Natural killer cell (primary cell): ENCODE measurements around the gene FAT3. TPM values are rescaled to one million over a fixed set of nuclear protein-coding genes. Genes with fewer than 3 reads are reported as not detected.

ENCODE experiments used
- ATAC-seq, 3 donors: fragments of 150-1000 bp in 2 of 3; fragments of 200-7000 bp in 1 of 3; cut with Tn5 transposase; 1 replicate in 1 of 3; 2 replicates in 2 of 3; pipeline ENCODE4 v1.10.0; 2021; ENCODE audit warnings: mild to moderate bottlenecking in 2 of 3, moderate library complexity in 2 of 3
- DNase-seq, 2 donors: peaks; one replicate each; pipeline versions ENCODE4 v3.0.0 to v3.0.0-alpha.2; 2013 to 2021; ENCODE audit warnings: mixed read lengths in 1 of 2
- H3K27ac ChIP-seq: one replicate; pipeline ENCODE4 v1.5.1; 2013; ENCODE audit warnings: mild to moderate bottlenecking, low read length
- H3K27me3 ChIP-seq: one replicate; pipeline ENCODE4 v1.6.1; 2013; ENCODE audit warnings: low read length; ENCODE audit not compliant: control insufficient read depth, insufficient read depth
- H3K36me3 ChIP-seq: one replicate; pipeline ENCODE4 v1.6.1; 2013; ENCODE audit warnings: low read length; ENCODE audit not compliant: control insufficient read depth, insufficient read depth
- H3K4me1 ChIP-seq: one replicate; pipeline ENCODE4 v1.6.1; 2013; ENCODE audit warnings: low read length; ENCODE audit not compliant: control insufficient read depth, insufficient read depth
- H3K4me3 ChIP-seq: one replicate; pipeline ENCODE4 v1.5.1; 2013; ENCODE audit warnings: low read length
- H3K9me3 ChIP-seq: one replicate; pipeline ENCODE4 v1.6.1; 2013; ENCODE audit warnings: low read length; ENCODE audit not compliant: control insufficient read depth, insufficient read depth
- H3K27ac Mint-ChIP-seq, 2 donors: one replicate each; pipeline ENCODE4 v1.8.0; 2022; ENCODE audit warnings: mild to moderate bottlenecking in 2 of 2, mixed read lengths in 2 of 2, moderate library complexity in 1 of 2
- H3K27me3 Mint-ChIP-seq, 2 donors: one replicate each; pipeline ENCODE4 v1.8.0; 2022; ENCODE audit warnings: low read depth in 2 of 2, mixed read lengths in 2 of 2
- H3K36me3 Mint-ChIP-seq: one replicate; pipeline ENCODE4 v1.8.0; 2022; ENCODE audit warnings: mixed read lengths
- H3K4me1 Mint-ChIP-seq, 2 donors: one replicate each; pipeline ENCODE4 v1.8.0; 2022; ENCODE audit warnings: mixed read lengths in 2 of 2
- H3K4me3 Mint-ChIP-seq: one replicate; pipeline ENCODE4 v1.8.0; 2022; ENCODE audit warnings: mild to moderate bottlenecking, moderate library complexity, mixed read lengths
- H3K9me3 Mint-ChIP-seq, 2 donors: one replicate each; pipeline ENCODE4 v1.8.0; 2022; ENCODE audit warnings: mixed read lengths in 2 of 2
- WGBS: methylation state at CpG from one replicate; pipeline ENCODE4 v1.1.7; 2013; ENCODE audit warnings: missing lambda C conversion rate; ENCODE audit not compliant: insufficient coverage; 5-methylcytosine and 5-hydroxymethylcytosine counted together
- intact Hi-C: fragments of 100-400 bp; cut with micrococcal nuclease; formaldehyde crosslinking; loops from one replicate; pipeline ENCODE4 v1.14.2; 2022
- total RNA-seq, 4 donors: library from RNA; stranded (reverse); fragments of 120-200 nt in 1 of 4; gene quantifications; one replicate each; pipeline versions ENCODE4 v1.2.3 to v1.2.4, GENCODE V29; 2013 to 2022
- TF ChIP-seq, protein P1 (sequence below): fragments of 200-600 bp; IDR thresholded peaks from one replicate; pipeline ENCODE4 v1.8.0; 2022; ENCODE audit warnings: antibody characterized with exemption

The FAT3 gene
- total RNA-seq, 3 donors from 2014 or later (not counting 1 experiment from before 2014, with no cell fraction given), result not detected

DNA sequence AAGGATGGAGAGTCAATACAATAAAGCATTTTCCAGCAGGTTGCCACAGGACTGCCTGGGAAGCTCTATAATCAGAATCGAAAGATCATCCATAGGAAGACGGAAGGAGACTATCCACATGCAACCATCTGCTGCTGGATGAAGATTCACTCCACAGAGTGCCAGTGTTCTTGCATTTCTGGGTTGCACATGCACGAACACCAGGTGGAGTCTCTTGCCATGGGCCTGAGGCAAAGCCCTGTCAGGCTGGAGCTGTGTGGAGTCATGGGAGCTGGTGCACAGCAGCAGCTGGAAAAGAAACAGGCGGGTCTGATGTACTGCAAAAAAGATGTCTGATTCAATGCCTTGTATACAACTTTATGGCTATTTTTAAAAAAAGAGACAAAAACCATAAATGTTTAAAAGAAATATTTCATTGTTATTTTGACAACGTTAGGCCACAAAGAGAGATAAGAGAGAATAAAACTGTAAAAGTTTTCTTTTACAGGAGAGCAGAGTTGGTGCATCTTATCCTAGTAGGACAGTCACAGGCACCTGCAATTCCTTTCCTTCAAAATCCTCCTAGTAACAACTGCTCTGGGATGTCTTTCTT lies 12.9 kb upstream of the FAT3 start:
- peaks cover 5 to 12% of the 10 kb centered on the region in 2 donors for H3K9me3 Mint-ChIP-seq
- 80% methylated on average over 4 of the region's 5 CpGs for WGBS
- H3K27ac ChIP-seq, result no peak overlapping the region
- H3K4me3 Mint-ChIP-seq, result no peak overlapping the region
- intact Hi-C loops, result no loop called here
- H3K27me3 Mint-ChIP-seq, result no peaks in the 10 kb centered on the region
- no peaks in the 10 kb centered on the region for H3K27me3 ChIP-seq
- DNase-seq (no peak), ATAC-seq (no peak)
- no peaks in the 10 kb centered on the region for H3K4me1 ChIP-seq
- H3K9me3 ChIP-seq, result no peaks in the 10 kb centered on the region
- no peaks in the 10 kb centered on the region for H3K4me1 Mint-ChIP-seq
- TF ChIP-seq, protein P1, sequence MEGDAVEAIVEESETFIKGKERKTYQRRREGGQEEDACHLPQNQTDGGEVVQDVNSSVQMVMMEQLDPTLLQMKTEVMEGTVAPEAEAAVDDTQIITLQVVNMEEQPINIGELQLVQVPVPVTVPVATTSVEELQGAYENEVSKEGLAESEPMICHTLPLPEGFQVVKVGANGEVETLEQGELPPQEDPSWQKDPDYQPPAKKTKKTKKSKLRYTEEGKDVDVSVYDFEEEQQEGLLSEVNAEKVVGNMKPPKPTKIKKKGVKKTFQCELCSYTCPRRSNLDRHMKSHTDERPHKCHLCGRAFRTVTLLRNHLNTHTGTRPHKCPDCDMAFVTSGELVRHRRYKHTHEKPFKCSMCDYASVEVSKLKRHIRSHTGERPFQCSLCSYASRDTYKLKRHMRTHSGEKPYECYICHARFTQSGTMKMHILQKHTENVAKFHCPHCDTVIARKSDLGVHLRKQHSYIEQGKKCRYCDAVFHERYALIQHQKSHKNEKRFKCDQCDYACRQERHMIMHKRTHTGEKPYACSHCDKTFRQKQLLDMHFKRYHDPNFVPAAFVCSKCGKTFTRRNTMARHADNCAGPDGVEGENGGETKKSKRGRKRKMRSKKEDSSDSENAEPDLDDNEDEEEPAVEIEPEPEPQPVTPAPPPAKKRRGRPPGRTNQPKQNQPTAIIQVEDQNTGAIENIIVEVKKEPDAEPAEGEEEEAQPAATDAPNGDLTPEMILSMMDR, result no peak
- H3K4me3 ChIP-seq, result no peak overlapping the region
- H3K36me3 Mint-ChIP-seq, result no peaks in the 10 kb centered on the region
- no peak overlapping the region for H3K27ac Mint-ChIP-seq
- H3K36me3 ChIP-seq, result no peaks in the 10 kb centered on the region

DNA sequence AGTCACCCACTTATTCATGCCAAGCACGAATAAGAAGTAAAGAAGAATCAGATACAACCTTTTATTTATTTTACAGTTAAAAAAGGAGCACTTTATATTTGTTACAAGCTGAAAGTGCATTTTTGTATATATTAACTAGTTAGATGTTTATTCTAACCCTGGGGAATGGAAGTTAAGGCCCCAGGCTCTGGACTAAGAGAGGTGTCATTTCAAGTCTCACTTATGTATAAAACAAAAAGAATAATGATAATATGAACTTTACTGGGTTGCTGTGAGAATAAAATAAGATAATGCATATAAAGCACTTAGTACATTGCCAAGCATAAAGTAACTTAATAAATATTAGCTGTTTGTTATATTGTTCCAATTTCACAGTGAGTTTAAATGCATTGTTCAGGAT lies 12.1 kb upstream of the FAT3 start:
- WGBS, result no CpG with 5 or more reads among the region's 1 CpG
- peaks cover 5 to 19% of the 10 kb centered on the region in 2 donors for H3K9me3 Mint-ChIP-seq
- no peaks in the 10 kb centered on the region for H3K27me3 Mint-ChIP-seq
- no peak overlapping the region for H3K4me3 Mint-ChIP-seq
- H3K9me3 ChIP-seq, result no peaks in the 10 kb centered on the region
- no peaks in the 10 kb centered on the region for H3K36me3 Mint-ChIP-seq
- DNase-seq (no peak), ATAC-seq (no peak)
- no peak overlapping the region for H3K27ac Mint-ChIP-seq
- no peaks in the 10 kb centered on the region for H3K36me3 ChIP-seq
- intact Hi-C loops, result no loop called here
- H3K27me3 ChIP-seq, result no peaks in the 10 kb centered on the region
- no peak overlapping the region for H3K27ac ChIP-seq
- TF ChIP-seq, protein P1, result no peak
- H3K4me1 Mint-ChIP-seq, result no peaks in the 10 kb centered on the region
- no peak overlapping the region for H3K4me3 ChIP-seq
- no peaks in the 10 kb centered on the region for H3K4me1 ChIP-seq

DNA sequence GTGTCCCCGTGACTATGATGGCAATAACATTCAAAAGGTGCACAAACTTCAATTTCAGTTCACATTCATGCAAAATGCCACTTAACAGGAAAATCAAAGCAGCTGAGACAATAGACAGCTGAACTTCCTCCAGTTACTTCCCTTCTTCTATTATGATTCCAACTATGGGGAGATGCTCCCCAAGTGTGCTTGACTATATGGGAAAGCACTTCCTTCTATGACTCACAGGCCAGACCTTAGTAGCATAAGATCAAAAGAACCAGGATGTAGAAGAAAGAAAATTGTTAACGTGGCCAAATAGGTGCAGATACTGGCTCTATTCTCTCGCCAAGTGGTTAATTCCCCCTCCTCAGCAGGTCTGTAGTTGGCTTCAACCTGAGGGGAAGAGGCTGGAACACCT lies 7.8 kb upstream of the FAT3 start:
- H3K4me1 ChIP-seq, result no peaks in the 10 kb centered on the region
- H3K27me3 ChIP-seq, result no peaks in the 10 kb centered on the region
- TF ChIP-seq, protein P1, result no peak
- H3K27me3 Mint-ChIP-seq, result no peaks in the 10 kb centered on the region
- peaks cover 5 to 15% of the 10 kb centered on the region in 2 donors for H3K9me3 Mint-ChIP-seq
- intact Hi-C loops, result no loop called here
- no peak for ATAC-seq
- no peak overlapping the region for H3K4me3 ChIP-seq
- no peak overlapping the region for H3K4me3 Mint-ChIP-seq
- 55% methylated on average over 3 of the region's 3 CpGs for WGBS
- no peaks in the 10 kb centered on the region for H3K36me3 ChIP-seq
- no peaks in the 10 kb centered on the region for H3K9me3 ChIP-seq
- H3K27ac Mint-ChIP-seq, result no peak overlapping the region
- no peak overlapping the region for H3K27ac ChIP-seq
- no peaks in the 10 kb centered on the region for H3K4me1 Mint-ChIP-seq
- peaks cover 6% of the 10 kb centered on the region for H3K36me3 Mint-ChIP-seq
- DNase-seq, result no peak

DNA sequence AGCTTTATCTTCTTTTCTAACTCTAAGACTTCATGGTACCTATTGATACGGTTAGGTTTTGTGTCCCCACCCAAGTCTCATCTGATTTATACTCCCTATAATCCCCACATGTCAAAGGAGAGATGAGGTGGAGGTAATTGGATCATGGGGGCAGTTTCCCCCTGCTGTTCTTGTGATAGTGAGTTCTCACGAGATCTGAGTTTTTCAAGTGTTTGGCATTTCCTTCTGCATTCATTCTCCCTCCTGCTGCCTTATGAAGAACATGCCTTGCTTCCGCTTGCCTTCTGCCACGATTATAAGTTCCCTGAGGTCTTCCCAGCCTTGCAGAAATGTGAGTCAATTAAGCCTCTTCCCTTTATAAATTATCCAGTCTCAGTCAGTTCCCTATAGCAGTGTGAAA lies 5.1 kb upstream of the FAT3 start:
- Mint-ChIP-seq H3K4me1 (no peaks in the 10 kb centered on the region), H3K27ac (no peak overlapping the region), H3K4me3 (no peak overlapping the region), H3K27me3 (peaks cover 8 to 11% of the 10 kb centered on the region in 2 donors), H3K36me3 (peaks cover 6% of the 10 kb centered on the region), H3K9me3 (peaks cover 3 to 13% of the 10 kb centered on the region in 2 donors)
- H3K9me3 ChIP-seq, result no peaks in the 10 kb centered on the region
- TF ChIP-seq, protein P1, result no peak
- peaks cover 9% of the 10 kb centered on the region for H3K27me3 ChIP-seq
- ATAC-seq, result no peak
- H3K4me3 ChIP-seq, result no peak overlapping the region
- no peaks in the 10 kb centered on the region for H3K4me1 ChIP-seq
- 59% methylated on average over 3 of the region's 4 CpGs for WGBS
- intact Hi-C loops, result no loop called here
- no peaks in the 10 kb centered on the region for H3K36me3 ChIP-seq
- no peak for DNase-seq
- H3K27ac ChIP-seq, result no peak overlapping the region
